CD4-positive, alpha-beta T cell treated with Interleukin-17A for 4 hours (primary cell): ENCODE measurements around the gene C1QTNF8.
A peak's percentile ranks its signal among the peaks of the same experiment; 100 is the strongest.

ENCODE experiments used
- DNase-seq: peaks from one replicate; pipeline ENCODE4 v3.0.0-alpha.2; 2020; ENCODE audit warnings: mixed read lengths

The C1QTNF8 gene

GRCh38 chr16:1073566-1074378 is 22.3 kb downstream of the C1QTNF8 start:
- no peak for DNase-seq

DNA sequence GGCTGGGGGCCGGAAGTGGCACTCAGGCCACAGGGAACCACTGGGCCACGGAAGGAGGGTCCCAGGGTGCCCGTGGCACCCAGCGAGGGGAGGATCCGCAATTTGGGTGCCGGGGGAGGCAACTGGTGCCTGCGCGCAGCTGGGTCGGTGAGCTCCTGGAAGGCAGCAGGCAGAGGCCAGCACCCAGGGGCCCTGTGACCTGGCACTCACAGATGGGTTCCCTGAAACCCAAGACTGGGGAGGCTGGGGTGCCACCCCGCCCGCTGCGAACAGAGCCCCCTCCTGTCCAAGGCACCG is 22.8 kb downstream of the C1QTNF8 start:
- no peak for DNase-seq

- DNase-seq: no peak
Measured at GRCh38 chr16:1072526-1073261, 23.4 kb downstream of the C1QTNF8 start, which contains the start of gene SSTR5. SSTR5 (plus strand) TSS chr16:1072747; CDS start chr16:1078869, 6,122 bp downstream.

GRCh38 chr16:1071561-1072225 is 24.4 kb downstream of the C1QTNF8 start:
- DNase-seq: no peak

GRCh38 chr16:1070864-1071408 is 25.1 kb downstream of the C1QTNF8 start:
- DNase-seq: no peak

- no peak for DNase-seq
Measured at GRCh38 chr16:1070084-1070863, 25.8 kb downstream of the C1QTNF8 start.

GRCh38 chr16:1069154-1069553 is 26.9 kb downstream of the C1QTNF8 start:
- no peak for DNase-seq

DNA sequence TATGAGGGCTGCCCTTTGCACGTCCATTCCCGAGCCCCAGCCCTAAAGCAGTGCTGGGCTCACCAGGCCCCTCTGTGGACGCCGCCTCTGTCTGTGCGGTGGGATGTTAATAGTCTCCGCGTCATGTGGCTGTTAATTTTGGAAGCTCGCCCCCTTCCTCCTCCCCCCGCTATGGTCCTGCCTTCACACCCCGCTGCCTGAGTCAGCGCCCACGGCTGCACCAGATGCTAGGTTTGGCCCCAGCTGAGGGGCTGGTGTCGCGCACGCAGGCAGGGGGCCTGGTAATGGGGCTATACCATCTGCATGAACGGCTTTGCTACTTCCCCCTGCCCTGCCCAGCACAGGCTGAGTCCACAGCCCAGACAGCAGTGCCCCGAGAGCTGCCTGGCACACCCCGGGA is 27.6 kb downstream of the C1QTNF8 start:
- DNase-seq: no peak

DNA sequence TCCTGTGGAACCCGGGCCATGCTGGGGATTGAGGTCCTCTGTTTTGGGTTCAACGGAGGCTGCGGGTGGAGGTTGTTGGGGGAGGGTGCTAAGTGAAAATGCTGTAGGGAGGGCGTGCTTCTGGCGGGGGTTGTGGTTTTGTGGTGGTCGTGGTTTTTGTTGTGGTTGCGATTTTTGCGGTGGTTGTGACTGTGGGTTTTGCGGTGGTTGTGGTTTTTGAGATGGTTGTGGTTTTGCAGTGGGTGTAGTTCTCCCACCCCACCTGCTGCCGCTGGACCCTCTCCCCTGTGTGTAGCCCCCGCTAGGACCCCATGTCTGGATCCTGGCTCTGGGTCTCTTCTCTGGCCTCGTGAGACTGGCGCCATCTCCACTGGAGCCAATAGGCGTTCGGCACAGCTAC is 28.4 kb downstream of the C1QTNF8 start:
- no peak for DNase-seq

- DNase-seq: no peak
Measured at GRCh38 chr16:1066584-1067172, 29.4 kb downstream of the C1QTNF8 start.

DNA sequence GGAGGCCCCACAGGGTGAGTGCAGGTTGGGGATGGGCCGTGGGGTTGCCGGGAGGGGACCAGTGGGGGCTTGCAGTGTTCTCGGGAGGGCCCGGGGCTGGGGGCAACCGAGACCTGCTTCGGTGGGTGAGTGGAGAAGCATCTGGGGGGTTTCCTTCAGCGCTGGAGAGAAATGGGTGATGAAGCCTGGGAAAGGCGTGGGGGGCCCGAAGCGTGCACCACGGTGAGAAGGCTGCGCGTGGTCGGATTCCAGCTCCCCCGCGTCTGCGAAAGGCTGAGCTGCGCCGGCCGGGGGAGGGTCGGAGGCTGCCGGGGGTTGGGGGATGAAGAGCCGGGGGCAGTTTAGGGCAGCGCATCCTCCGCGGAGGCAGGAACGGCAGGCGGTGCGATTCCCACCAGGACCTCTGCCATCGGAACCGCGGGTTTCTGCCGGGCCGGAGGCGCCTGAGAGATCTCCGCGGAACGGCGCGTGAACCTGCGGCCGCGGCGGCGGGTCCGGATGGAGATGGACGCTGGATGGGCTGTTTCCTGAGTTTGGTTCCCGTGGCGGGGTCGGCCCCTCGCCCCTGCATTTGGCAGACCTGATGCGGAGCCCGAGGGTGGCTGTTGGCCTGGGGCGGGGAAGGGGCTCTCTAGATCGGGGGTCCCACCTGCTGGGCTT is 30.4 kb downstream of the C1QTNF8 start:
- no peak for DNase-seq

- DNase-seq: no peak
Measured at GRCh38 chr16:1063728-1064127, 32.3 kb downstream of the C1QTNF8 start.

GRCh38 chr16:1062895-1063294 is 33.1 kb downstream of the C1QTNF8 start:
- DNase-seq: no peak

GRCh38 chr16:1061769-1062505 is 34.1 kb downstream of the C1QTNF8 start:
- no peak for DNase-seq

- no peak for DNase-seq
Measured at GRCh38 chr16:1060416-1061340, 35.4 kb downstream of the C1QTNF8 start.

- DNase-seq: no peak
Measured at GRCh38 chr16:1059310-1059709, 36.7 kb downstream of the C1QTNF8 start.

- no peak for DNase-seq
Measured at GRCh38 chr16:1058216-1058615, 37.8 kb downstream of the C1QTNF8 start.

GRCh38 chr16:1057252-1057932 is 38.7 kb downstream of the C1QTNF8 start:
- DNase-seq: peak; percentile 76

DNA sequence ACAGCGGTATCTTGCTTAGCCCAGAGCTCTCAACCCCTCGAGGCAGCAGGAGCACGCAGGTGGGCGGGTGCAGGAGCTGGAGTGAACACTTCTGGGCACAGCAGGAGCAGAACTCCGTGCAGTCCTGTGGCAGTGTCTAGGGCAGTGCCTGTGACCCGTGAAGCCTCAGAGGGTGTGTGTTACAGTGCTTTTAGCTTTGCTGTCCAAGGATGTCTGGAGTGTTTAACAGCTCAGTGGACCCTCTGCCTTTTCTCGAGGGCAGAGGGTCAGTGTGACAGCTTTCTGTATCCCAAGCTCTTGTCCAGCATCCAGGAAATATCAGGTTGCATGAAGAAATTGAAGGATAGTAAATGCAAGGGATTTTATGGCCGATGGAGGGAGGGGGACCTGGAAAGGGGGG is 39.8 kb downstream of the C1QTNF8 start:
- no peak for DNase-seq
